Mucosa of stomach (tissue), 1 donor: ENCODE results near the gene BTBD16.

Source experiments
- H3K27me3 ChIP-seq: one replicate; pipeline ENCODE4 v1.7.0; 2013; ENCODE audit warnings: mild to moderate bottlenecking, low read length; ENCODE audit not compliant: control insufficient read depth, insufficient read depth
- H3K36me3 ChIP-seq: one replicate; pipeline ENCODE4 v1.7.0; 2013; ENCODE audit warnings: low read length; ENCODE audit not compliant: control insufficient read depth, insufficient read depth
- H3K4me1 ChIP-seq: one replicate; pipeline ENCODE4 v1.7.0; 2013; ENCODE audit warnings: mild to moderate bottlenecking, low read length; ENCODE audit not compliant: control insufficient read depth, insufficient read depth
- H3K4me3 ChIP-seq: one replicate; pipeline ENCODE4 v1.7.0; 2013; ENCODE audit warnings: low read length
- H3K9ac ChIP-seq: one replicate; pipeline ENCODE4 v1.7.0; 2013; ENCODE audit warnings: mild to moderate bottlenecking, low read length, moderate library complexity
- H3K9me3 ChIP-seq: one replicate; pipeline ENCODE4 v1.7.0; 2013; ENCODE audit warnings: mild to moderate bottlenecking, low read length, moderate library complexity; ENCODE audit not compliant: control insufficient read depth
- donor health status: Pancreatic carcinoma.

Gene BTBD16

DNA sequence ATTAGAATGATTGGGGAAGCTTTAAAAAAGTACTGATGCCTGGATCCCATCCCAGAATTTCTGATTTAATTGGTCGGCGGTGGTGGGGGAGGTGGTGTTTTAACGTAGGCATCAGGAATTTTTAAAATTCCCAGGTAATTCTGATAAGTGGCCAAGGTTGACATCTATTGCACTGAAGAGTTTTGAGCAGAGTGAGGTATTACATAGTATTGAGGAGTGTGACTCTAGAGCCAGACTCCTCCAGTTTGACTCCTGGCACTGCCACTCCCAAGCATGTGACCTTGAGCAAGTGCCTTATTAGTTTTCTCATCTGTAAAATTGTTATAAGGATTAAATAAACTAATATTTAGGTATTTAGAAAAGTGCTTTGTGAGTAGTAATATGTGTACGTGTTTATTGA, 109.6 kb downstream of the BTBD16 start:
- Histone ChIP-seq H3K4me1 (no peaks in the 10 kb centered on the region), H3K9ac (no peak overlapping the region), H3K9me3 (no peaks in the 10 kb centered on the region), H3K4me3 (no peak overlapping the region), H3K36me3 (no peaks in the 10 kb centered on the region), H3K27me3 (no peaks in the 10 kb centered on the region)

DNA sequence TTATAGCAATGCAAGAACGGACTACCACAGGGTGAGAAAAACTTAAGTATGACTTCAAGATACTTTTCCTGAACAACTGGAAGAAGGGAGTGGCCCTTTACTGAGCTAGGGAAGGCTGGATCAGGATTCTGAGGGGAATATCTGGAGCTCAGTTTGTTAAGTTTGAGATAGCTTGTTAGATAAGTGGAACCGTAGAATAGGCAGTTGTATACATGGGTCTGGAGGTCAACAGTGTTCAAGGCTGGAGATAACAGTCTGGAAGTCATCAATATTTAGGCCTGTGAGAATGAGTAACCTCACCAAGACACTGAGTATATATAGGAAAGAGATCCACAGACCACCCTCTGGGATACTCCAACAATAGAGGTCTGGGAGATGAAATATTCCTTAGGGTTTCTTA, 110.6 kb downstream of the BTBD16 start:
- no peaks in the 10 kb centered on the region for H3K27me3 ChIP-seq
- H3K36me3 ChIP-seq, result no peaks in the 10 kb centered on the region
- peaks cover 8% of the 10 kb centered on the region for H3K4me1 ChIP-seq
- no peak overlapping the region for H3K4me3 ChIP-seq
- H3K9me3 ChIP-seq, result no peaks in the 10 kb centered on the region
- no peak overlapping the region for H3K9ac ChIP-seq

DNA sequence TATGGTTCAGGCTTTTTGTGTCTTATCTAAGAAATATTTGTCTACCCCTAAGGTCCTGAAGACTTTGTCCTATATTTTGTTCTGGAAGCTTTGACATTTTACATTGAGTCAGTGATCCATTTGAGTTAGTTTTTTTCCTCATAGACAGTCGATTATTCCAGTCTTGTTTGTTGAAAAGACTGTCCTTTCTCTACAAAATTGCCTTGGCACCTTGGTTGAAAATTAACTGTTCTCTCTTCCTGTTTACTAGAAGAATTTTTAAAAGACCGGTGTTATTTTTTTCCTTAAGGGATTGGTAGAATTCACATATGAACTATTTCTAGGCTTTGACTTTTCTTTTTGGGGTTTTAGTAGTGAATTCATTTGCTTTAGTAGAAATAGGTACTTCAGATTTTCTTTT, 115.4 kb downstream of the BTBD16 start:
- Histone ChIP-seq H3K4me1 (peaks cover 9% of the 10 kb centered on the region), H3K9me3 (no peaks in the 10 kb centered on the region), H3K9ac (no peak overlapping the region), H3K4me3 (no peak overlapping the region), H3K36me3 (no peaks in the 10 kb centered on the region), H3K27me3 (no peaks in the 10 kb centered on the region)

DNA sequence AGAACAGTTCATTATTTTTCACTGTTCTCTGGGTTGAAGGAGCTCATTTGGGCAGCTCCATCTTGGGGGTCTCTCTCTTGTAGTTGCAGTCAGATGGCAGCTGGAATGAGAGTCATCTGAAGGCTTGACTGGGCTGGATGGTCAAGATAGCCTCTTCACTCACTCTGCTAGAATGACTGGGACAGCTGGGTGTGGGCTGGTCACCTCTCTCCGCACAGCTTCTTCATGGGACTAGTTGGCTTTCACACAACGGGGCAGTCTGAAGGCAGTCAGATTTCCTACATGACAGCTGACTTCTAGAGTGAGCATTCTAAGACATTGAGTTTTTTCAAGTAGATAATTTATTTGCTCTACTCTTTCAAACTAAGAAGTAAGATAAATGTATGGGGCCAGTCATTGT, 116.5 kb downstream of the BTBD16 start:
- no peaks in the 10 kb centered on the region for H3K27me3 ChIP-seq
- H3K9me3 ChIP-seq, result no peaks in the 10 kb centered on the region
- H3K36me3 ChIP-seq, result no peaks in the 10 kb centered on the region
- H3K4me1 ChIP-seq, result peaks cover 9% of the 10 kb centered on the region
- H3K9ac ChIP-seq, result no peak overlapping the region
- H3K4me3 ChIP-seq, result no peak overlapping the region
